Measurements from ENCODE around the gene SOCS6.

GRCh38 chr18:70288851-70289328, at the start of gene SOCS6:
- no peak for TF ChIP-seq EP300 (IDR thresholded peaks at IDR 0.05; ENCODE audit: borderline replicate concordance)
- peak; percentile 66; the same call in 1 of the 2 replicates for TF ChIP-seq TAF1 (IDR thresholded peaks at IDR 0.05; ENCODE audit: low read depth)
- TF ChIP-seq YY1 (IDR thresholded peaks at IDR 0.05; ENCODE audit: low read depth), result no peak
- peak; percentile 27; the same call in 1 of the 2 replicates for TF ChIP-seq ZBTB7A (IDR thresholded peaks at IDR 0.05; ENCODE audit: low read depth)
- TF ChIP-seq TCF12 (IDR thresholded peaks at IDR 0.05; ENCODE audit: low read depth), result no peak
- no peak for TF ChIP-seq EGR1 (IDR thresholded peaks at IDR 0.05)
- no peak for TF ChIP-seq REST (IDR thresholded peaks at IDR 0.05; ENCODE audit: low read depth)
- no peak for TF ChIP-seq CEBPB (IDR thresholded peaks at IDR 0.05)

Measured in Ishikawa (cell line).